ENCODE measurements around the gene OPRL1.

Gene OPRL1

DNA sequence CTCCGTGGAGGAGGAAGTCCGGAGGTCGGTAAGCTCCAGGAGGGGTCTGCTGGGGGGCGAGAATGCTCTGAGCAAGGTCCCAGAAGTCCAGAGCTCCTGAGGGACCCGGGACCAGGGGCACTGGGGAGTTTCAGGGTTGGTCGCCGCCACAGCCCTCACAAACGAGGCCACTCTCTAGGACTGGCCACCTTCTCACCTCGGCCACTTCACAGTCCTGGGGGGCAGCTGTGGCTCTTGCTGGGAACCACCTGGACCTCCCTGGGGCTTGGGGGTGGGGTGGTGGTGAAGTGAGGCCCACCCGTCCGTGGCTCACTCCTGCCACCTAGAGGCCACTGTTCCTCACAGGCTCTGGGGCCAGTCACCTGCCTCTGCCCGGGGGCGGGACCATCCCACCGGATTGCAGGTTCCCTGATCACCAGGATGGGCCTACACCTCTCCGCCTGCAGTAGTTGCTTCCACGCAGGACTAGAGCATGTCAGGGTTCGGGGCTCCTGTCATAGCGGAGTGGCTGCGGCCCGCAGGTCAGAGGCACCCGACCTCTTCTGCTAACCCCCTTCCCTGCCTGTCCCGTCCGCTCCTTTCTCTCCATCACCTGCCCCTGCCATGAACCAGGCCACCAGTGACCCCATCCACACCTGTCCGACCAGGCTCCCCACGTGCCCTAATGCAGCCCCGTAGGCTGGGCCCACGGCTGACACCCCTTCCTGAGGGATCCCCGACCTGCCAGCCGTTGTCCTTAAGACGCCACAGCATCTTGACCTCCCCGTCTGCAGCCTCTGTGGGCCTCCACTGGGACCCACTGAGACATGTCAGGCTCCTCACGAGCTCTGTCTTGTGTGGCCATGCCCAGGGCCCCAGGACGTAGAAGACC, 22.0 kb upstream of the OPRL1 start (continued):
- TF ChIP-seq ZNF274 (IDR thresholded peaks at IDR 0.05; ENCODE audit: low read length) (no peak), ZNF274 (tag by site-specific recombination; IDR thresholded peaks at IDR 0.05; ENCODE audit: borderline replicate concordance) (no peak), ZFHX2 (tag by site-specific recombination; conservative IDR thresholded peaks at IDR 0.05) (peak; percentile 78), ZNF600 (tag by site-specific recombination; IDR thresholded peaks at IDR 0.05) (no peak), ZNF324 (tag by site-specific recombination; IDR thresholded peaks at IDR 0.05) (no peak), ZBTB48 (tag by site-specific recombination; IDR thresholded peaks at IDR 0.05) (no peak), SETDB1 (IDR thresholded peaks at IDR 0.05; ENCODE audit: insufficient read length, low read length) (no peak), ZNF292 (tag by site-specific recombination; IDR thresholded peaks at IDR 0.05; ENCODE audit: borderline replicate concordance, low read depth) (no peak), PRDM1 (tag by site-specific recombination; IDR thresholded peaks at IDR 0.05) (no peak), ZNF211 (tag by site-specific recombination; IDR thresholded peaks at IDR 0.05; ENCODE audit: low read depth) (no peak), ZNF660 (tag by site-specific recombination; IDR thresholded peaks at IDR 0.05) (no peak), MEIS1 (CRISPR knock-in tag; IDR thresholded peaks at IDR 0.05; ENCODE audit: borderline replicate concordance) (no peak), ZNF416 (tag by site-specific recombination; IDR thresholded peaks at IDR 0.05) (no peak), ZNF629 (tag by site-specific recombination; IDR thresholded peaks at IDR 0.05) (no peak), ZNF146 (tag by site-specific recombination; IDR thresholded peaks at IDR 0.05) (no peak), YY2 (tag by site-specific recombination; IDR thresholded peaks at IDR 0.05) (no peak), ZNF202 (tag by site-specific recombination; IDR thresholded peaks at IDR 0.05; ENCODE audit: borderline replicate concordance) (no peak), HOXA7 (CRISPR knock-in tag; IDR thresholded peaks at IDR 0.05; ENCODE audit: borderline replicate concordance) (no peak), ZNF114 (tag by site-specific recombination; IDR thresholded peaks at IDR 0.05) (no peak), KLF8 (tag by site-specific recombination; IDR thresholded peaks at IDR 0.05) (peak; percentile 36; the same call in 1 of the 2 replicates), ZNF837 (tag by site-specific recombination; IDR thresholded peaks at IDR 0.05) (0 out of 2 replicates have a peak, but pooled peaks have one; percentile 54), ZNF133 (tag by site-specific recombination; IDR thresholded peaks at IDR 0.05) (no peak), ZNF624 (tag by site-specific recombination; IDR thresholded peaks at IDR 0.05) (no peak), ZBTB17 (tag by site-specific recombination; IDR thresholded peaks at IDR 0.05) (no peak), ZNF610 (tag by site-specific recombination; IDR thresholded peaks at IDR 0.05; ENCODE audit: borderline replicate concordance) (no peak)
- TF ChIP-seq, protein P1, sequence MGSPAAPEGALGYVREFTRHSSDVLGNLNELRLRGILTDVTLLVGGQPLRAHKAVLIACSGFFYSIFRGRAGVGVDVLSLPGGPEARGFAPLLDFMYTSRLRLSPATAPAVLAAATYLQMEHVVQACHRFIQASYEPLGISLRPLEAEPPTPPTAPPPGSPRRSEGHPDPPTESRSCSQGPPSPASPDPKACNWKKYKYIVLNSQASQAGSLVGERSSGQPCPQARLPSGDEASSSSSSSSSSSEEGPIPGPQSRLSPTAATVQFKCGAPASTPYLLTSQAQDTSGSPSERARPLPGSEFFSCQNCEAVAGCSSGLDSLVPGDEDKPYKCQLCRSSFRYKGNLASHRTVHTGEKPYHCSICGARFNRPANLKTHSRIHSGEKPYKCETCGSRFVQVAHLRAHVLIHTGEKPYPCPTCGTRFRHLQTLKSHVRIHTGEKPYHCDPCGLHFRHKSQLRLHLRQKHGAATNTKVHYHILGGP (tag by site-specific recombination; IDR thresholded peaks at IDR 0.05) = no peak
- TF ChIP-seq, protein P2, sequence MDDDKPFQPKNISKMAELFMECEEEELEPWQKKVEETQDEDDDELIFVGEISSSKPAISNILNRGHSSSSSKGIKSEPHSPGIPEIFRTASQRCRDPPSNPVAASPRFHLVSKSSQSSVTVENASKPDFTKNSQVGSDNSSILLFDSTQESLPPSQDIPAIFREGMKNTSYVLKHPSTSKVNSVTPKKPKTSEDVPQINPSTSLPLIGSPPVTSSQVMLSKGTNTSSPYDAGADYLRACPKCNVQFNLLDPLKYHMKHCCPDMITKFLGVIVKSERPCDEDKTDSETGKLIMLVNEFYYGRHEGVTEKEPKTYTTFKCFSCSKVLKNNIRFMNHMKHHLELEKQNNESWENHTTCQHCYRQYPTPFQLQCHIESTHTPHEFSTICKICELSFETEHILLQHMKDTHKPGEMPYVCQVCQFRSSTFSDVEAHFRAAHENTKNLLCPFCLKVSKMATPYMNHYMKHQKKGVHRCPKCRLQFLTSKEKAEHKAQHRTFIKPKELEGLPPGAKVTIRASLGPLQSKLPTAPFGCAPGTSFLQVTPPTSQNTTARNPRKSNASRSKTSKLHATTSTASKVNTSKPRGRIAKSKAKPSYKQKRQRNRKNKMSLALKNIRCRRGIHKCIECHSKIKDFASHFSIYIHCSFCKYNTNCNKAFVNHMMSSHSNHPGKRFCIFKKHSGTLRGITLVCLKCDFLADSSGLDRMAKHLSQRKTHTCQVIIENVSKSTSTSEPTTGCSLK (tag by site-specific recombination; IDR thresholded peaks at IDR 0.05) = no peak
- TF ChIP-seq, protein P3, sequence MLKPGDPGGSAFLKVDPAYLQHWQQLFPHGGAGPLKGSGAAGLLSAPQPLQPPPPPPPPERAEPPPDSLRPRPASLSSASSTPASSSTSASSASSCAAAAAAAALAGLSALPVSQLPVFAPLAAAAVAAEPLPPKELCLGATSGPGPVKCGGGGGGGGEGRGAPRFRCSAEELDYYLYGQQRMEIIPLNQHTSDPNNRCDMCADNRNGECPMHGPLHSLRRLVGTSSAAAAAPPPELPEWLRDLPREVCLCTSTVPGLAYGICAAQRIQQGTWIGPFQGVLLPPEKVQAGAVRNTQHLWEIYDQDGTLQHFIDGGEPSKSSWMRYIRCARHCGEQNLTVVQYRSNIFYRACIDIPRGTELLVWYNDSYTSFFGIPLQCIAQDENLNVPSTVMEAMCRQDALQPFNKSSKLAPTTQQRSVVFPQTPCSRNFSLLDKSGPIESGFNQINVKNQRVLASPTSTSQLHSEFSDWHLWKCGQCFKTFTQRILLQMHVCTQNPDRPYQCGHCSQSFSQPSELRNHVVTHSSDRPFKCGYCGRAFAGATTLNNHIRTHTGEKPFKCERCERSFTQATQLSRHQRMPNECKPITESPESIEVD (tag by site-specific recombination; IDR thresholded peaks at IDR 0.05) = no peak
- TF ChIP-seq, protein P4, sequence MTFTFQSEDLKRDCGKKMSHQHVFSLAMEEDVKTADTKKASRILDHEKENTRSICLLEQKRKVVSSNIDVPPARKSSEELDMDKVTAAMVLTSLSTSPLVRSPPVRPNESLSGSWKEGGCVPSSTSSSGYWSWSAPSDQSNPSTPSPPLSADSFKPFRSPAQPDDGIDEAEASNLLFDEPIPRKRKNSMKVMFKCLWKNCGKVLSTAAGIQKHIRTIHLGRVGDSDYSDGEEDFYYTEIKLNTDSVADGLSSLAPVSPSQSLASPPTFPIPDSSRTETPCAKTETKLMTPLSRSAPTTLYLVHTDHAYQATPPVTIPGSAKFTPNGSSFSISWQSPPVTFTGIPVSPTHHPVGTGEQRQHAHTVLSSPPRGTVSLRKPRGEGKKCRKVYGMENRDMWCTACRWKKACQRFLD (tag by site-specific recombination; IDR thresholded peaks at IDR 0.05) = no peak
- TF ChIP-seq, protein P5, sequence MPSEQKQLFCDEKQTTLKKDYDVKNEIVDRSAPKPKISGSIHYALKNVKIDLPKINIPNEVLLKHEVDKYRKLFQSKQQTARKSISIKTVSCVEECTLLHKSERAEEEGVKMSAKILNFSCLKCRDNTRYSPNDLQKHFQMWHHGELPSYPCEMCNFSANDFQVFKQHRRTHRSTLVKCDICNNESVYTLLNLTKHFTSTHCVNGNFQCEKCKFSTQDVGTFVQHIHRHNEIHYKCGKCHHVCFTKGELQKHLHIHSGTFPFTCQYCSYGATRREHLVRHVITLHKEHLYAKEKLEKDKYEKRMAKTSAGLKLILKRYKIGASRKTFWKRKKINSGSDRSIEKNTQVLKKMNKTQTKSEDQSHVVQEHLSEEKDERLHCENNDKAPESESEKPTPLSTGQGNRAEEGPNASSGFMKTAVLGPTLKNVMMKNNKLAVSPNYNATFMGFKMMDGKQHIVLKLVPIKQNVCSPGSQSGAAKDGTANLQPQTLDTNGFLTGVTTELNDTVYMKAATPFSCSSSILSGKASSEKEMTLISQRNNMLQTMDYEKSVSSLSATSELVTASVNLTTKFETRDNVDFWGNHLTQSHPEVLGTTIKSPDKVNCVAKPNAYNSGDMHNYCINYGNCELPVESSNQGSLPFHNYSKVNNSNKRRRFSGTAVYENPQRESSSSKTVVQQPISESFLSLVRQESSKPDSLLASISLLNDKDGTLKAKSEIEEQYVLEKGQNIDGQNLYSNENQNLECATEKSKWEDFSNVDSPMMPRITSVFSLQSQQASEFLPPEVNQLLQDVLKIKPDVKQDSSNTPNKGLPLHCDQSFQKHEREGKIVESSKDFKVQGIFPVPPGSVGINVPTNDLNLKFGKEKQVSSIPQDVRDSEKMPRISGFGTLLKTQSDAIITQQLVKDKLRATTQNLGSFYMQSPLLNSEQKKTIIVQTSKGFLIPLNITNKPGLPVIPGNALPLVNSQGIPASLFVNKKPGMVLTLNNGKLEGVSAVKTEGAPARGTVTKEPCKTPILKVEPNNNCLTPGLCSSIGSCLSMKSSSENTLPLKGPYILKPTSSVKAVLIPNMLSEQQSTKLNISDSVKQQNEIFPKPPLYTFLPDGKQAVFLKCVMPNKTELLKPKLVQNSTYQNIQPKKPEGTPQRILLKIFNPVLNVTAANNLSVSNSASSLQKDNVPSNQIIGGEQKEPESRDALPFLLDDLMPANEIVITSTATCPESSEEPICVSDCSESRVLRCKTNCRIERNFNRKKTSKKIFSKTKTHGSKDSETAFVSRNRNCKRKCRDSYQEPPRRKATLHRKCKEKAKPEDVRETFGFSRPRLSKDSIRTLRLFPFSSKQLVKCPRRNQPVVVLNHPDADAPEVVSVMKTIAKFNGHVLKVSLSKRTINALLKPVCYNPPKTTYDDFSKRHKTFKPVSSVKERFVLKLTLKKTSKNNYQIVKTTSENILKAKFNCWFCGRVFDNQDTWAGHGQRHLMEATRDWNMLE (tag by site-specific recombination; conservative IDR thresholded peaks at IDR 0.05; ENCODE audit: low read depth) = no peak

Measured in HEK293 (cell line).